Stomach (tissue), 4 donors: ENCODE results near the gene RASL10A.

ENCODE experiments used
- POLR2A ChIP-seq, 4 donors: fragments of 450-650 bp; IDR thresholded peaks; one replicate each; pipeline ENCODE4 v1.6.1; 2016; ENCODE audit warnings: antibody characterized with exemption in 4 of 4, control low read depth in 2 of 4, mild to moderate bottlenecking in 1 of 4, moderate library complexity in 1 of 4
- TF ChIP-seq, protein P1 (sequence below), 7 experiments: fragments of 450-650 bp in 4 of 7; fragments of 200-600 bp in 3 of 7; sonication (generic) in 3 of 7; IDR thresholded peaks; one replicate each; pipeline ENCODE4 v1.5.1; 2016 to 2019; ENCODE audit warnings: antibody characterized with exemption in 7 of 7, control low read depth in 2 of 7, mild to moderate bottlenecking in 1 of 7

GRCh38 chr22:29320546-29320945, 5.0 kb upstream of the RASL10A start:
- TF ChIP-seq, protein P1, sequence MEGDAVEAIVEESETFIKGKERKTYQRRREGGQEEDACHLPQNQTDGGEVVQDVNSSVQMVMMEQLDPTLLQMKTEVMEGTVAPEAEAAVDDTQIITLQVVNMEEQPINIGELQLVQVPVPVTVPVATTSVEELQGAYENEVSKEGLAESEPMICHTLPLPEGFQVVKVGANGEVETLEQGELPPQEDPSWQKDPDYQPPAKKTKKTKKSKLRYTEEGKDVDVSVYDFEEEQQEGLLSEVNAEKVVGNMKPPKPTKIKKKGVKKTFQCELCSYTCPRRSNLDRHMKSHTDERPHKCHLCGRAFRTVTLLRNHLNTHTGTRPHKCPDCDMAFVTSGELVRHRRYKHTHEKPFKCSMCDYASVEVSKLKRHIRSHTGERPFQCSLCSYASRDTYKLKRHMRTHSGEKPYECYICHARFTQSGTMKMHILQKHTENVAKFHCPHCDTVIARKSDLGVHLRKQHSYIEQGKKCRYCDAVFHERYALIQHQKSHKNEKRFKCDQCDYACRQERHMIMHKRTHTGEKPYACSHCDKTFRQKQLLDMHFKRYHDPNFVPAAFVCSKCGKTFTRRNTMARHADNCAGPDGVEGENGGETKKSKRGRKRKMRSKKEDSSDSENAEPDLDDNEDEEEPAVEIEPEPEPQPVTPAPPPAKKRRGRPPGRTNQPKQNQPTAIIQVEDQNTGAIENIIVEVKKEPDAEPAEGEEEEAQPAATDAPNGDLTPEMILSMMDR (IDR thresholded peaks at IDR 0.05), result no peak
- TF ChIP-seq POLR2A (IDR thresholded peaks at IDR 0.05), result no peak
